Sigmoid colon (tissue), 7 donors: Measurements from ENCODE around the gene LAPTM5. TPM values are rescaled to one million over a fixed set of nuclear protein-coding genes. Genes with fewer than 3 reads are reported as not detected.

ENCODE experiments used
- DNase-seq: peaks from one replicate; pipeline ENCODE4 v3.0.0-alpha.2; 2019
- H3K27ac ChIP-seq, 4 donors: fragments of 200-600 bp; sonication (generic); one replicate each; pipeline ENCODE4 v1.5.1; 2016 to 2019; ENCODE audit warnings: mild to moderate bottlenecking in 1 of 4
- H3K27me3 ChIP-seq, 3 donors: fragments of 200-600 bp; sonication (generic); one replicate each; pipeline ENCODE4 v1.5.1; 2019; ENCODE audit warnings: mild to moderate bottlenecking in 1 of 3
- H3K36me3 ChIP-seq, 4 donors: fragments of 200-600 bp; sonication (generic); one replicate each; pipeline ENCODE4 v1.5.1; 2016 to 2019
- H3K4me1 ChIP-seq, 4 donors: fragments of 200-600 bp; sonication (generic); one replicate each; pipeline ENCODE4 v1.5.1; 2017 to 2019
- H3K4me3 ChIP-seq, 4 donors: fragments of 200-600 bp; sonication (generic); one replicate each; pipeline ENCODE4 v1.5.1; 2017 to 2019; ENCODE audit warnings: mild to moderate bottlenecking in 2 of 4, moderate library complexity in 1 of 4
- H3K9me3 ChIP-seq, 4 donors: fragments of 200-600 bp in 3 of 4; sonication (generic) in 3 of 4; one replicate each; pipeline versions ENCODE4 v1.5.1 to v1.6.1; 2013 to 2019
- EP300 ChIP-seq, 4 donors: sonication (generic); formaldehyde crosslinking; IDR thresholded peaks; one replicate each; pipeline ENCODE4 v1.6.1; 2017; ENCODE audit warnings: antibody characterized with exemption in 4 of 4
- POLR2A ChIP-seq, 2 donors: fragments of 450-650 bp; IDR thresholded peaks; one replicate each; pipeline ENCODE4 v1.6.1; 2016; ENCODE audit warnings: antibody characterized with exemption in 2 of 2, mild to moderate bottlenecking in 2 of 2, moderate library complexity in 2 of 2
- POLR2AphosphoS5 ChIP-seq, 4 donors: sonication (generic); formaldehyde crosslinking; IDR thresholded peaks; one replicate each; pipeline ENCODE4 v1.6.1; 2017; ENCODE audit warnings: antibody characterized with exemption in 4 of 4
- WGBS, 2 donors: extraction: QIAGEN DNeasy Blood & Tissue Kit; methylation state at CpG; one replicate each; pipeline ENCODE4 v1.1.7; 2013; 5-methylcytosine and 5-hydroxymethylcytosine counted together
- intact Hi-C: fragments of 100-400 bp; cut with DNase I; formaldehyde crosslinking; loops from one replicate; pipeline ENCODE4 v1.15.1; 2023
- polyA plus RNA-seq, 3 donors: library from polyadenylated mRNA; stranded (reverse); fragments of 200-250 nt; gene quantifications; one replicate each; pipeline ENCODE4 v1.2.3, GENCODE V29; 2013
- total RNA-seq, 4 donors: library from RNA; depleted of rRNA; stranded (reverse); fragments of >200 nt; gene quantifications; one replicate each; pipeline ENCODE4 v1.1.0, GENCODE V29; 2016
- TF ChIP-seq, protein P1 (sequence below), 4 experiments: fragments of 450-650 bp in 3 of 4; fragments of 200-600 bp in 1 of 4; IDR thresholded peaks; one replicate each; pipeline ENCODE4 v1.5.1; 2016 to 2019; ENCODE audit warnings: antibody characterized with exemption in 4 of 4, mild to moderate bottlenecking in 3 of 4, moderate library complexity in 2 of 4
- donor health status: healthy with polysubstance abuse.
- donor health status: Bipolar disorder and iron deficiency.
- donor health status: healthy.

The LAPTM5 gene
- total and polyA plus RNA-seq, 7 donors = 30.2 to 219 (median 47.4) TPM

DNA sequence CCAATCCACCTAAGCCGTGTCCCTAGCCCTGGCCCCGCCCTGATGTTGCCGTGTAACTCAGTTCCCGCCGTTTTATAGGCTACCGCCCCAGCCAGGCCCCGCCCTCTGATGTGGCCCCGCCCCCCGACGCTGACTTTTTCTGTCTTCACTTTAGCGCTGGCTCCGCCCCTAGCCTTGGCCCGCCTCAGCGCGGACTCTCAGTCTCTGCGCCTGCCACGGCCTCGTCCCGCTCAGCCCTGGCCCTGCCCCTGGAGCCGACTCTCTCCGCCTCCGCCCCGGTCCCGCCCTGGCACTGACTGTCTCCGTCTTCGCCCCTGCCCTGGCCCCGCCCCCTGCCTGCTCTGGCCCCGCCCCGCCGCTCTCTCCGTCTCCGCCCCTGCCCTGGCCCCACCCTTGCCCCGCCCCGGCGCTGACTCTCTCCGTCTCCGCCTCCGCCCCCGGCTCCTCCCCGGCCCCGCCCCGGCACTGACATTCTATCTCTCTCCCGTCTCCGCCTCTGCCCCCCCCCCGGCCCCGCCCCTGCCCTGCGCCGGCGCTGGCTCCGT lies 39.4 kb downstream of the LAPTM5 start:
- no peaks in the 10 kb centered on the region for H3K36me3 ChIP-seq
- intact Hi-C loops = no loop called here
- WGBS, 2 donors = 1 to 2% methylated on average over 49 to 50 of the region's 50 CpGs
- peak overlapping the region; percentile 98 to 99 (median 99) for H3K27ac ChIP-seq
- TF ChIP-seq POLR2AphosphoS5 (IDR thresholded peaks at IDR 0.05) = peak; percentile 19 to 76 (median 30)
- TF ChIP-seq, protein P1, sequence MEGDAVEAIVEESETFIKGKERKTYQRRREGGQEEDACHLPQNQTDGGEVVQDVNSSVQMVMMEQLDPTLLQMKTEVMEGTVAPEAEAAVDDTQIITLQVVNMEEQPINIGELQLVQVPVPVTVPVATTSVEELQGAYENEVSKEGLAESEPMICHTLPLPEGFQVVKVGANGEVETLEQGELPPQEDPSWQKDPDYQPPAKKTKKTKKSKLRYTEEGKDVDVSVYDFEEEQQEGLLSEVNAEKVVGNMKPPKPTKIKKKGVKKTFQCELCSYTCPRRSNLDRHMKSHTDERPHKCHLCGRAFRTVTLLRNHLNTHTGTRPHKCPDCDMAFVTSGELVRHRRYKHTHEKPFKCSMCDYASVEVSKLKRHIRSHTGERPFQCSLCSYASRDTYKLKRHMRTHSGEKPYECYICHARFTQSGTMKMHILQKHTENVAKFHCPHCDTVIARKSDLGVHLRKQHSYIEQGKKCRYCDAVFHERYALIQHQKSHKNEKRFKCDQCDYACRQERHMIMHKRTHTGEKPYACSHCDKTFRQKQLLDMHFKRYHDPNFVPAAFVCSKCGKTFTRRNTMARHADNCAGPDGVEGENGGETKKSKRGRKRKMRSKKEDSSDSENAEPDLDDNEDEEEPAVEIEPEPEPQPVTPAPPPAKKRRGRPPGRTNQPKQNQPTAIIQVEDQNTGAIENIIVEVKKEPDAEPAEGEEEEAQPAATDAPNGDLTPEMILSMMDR (IDR thresholded peaks at IDR 0.05) = no peak
- H3K27me3 ChIP-seq = no peaks in the 10 kb centered on the region
- peaks cover 0 to 5% (median 0%) of the 10 kb centered on the region in 4 donors for H3K9me3 ChIP-seq
- H3K4me1 ChIP-seq = peaks cover 0 to 14% (median 9%) of the 10 kb centered on the region in 4 donors
- peak overlapping the region; percentile 23 to 40 (median 33) for H3K4me3 ChIP-seq
- DNase-seq = peak; percentile 99

DNA sequence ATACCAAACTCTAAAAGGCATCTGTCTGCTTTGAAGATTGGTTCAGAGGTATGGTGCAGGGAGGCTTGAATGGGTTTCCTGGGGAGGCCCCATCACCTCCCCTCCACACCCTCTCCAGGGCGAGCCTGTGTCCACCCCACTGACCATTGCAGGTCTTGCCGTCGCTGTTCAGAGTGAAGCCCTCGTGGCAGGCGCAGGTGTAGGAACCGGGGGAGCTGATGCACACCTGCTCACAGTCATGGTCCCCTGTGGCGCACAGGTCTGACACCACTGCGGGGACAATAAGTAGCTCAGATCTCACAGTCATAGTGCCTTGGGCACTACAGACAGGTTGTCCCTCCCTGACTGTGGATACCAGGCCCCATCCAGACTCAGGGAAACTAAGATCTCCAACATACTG lies 40.9 kb downstream of the LAPTM5 start:
- WGBS, 2 donors = 97 to 98% methylated on average over 8 of the region's 8 CpGs
- Histone ChIP-seq H3K27ac (no peak overlapping the region), H3K9me3 (peaks cover 0 to 5% (median 0%) of the 10 kb centered on the region in 4 donors), H3K27me3 (no peaks in the 10 kb centered on the region), H3K4me1 (peaks cover 0 to 14% (median 9%) of the 10 kb centered on the region in 4 donors), H3K36me3 (no peaks in the 10 kb centered on the region), H3K4me3 (no peak overlapping the region)
- TF ChIP-seq POLR2A (IDR thresholded peaks at IDR 0.05) (no peak), POLR2AphosphoS5 (IDR thresholded peaks at IDR 0.05) (no peak), EP300 (IDR thresholded peaks at IDR 0.05) (no peak)
- TF ChIP-seq, protein P1 (IDR thresholded peaks at IDR 0.05) = no peak
- no peak for DNase-seq
- intact Hi-C loops = no loop called here

DNA sequence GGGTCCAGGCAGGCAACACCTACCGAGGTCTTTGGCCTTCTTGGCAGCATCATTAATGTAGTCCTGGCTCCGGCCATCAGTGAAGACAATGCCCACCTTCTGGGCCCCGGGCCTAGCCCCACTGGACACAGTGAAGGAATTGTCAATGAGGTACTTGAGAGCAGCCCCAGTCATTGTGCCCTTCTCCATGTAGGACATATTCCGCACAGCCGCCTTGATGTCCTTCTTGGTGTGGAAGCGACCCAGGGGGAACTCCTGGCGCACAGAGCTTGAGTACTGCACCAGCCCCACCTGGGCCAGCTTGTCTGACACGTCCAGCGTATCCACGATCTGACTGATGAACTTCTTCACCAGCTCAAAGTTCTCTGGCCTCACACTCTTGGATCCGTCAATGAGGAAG lies 41.7 kb downstream of the LAPTM5 start:
- 97 to 98% methylated on average over 11 of the region's 11 CpGs for WGBS, 2 donors
- H3K27ac ChIP-seq = no peak overlapping the region
- intact Hi-C loops = no loop called here
- H3K4me1 ChIP-seq = peaks cover 0 to 14% (median 9%) of the 10 kb centered on the region in 4 donors
- no peak overlapping the region for H3K4me3 ChIP-seq
- H3K27me3 ChIP-seq = no peaks in the 10 kb centered on the region
- no peak for TF ChIP-seq EP300 (IDR thresholded peaks at IDR 0.05)
- TF ChIP-seq POLR2AphosphoS5 (IDR thresholded peaks at IDR 0.05) = no peak
- no peak for TF ChIP-seq POLR2A (IDR thresholded peaks at IDR 0.05)
- TF ChIP-seq, protein P1 (IDR thresholded peaks at IDR 0.05) = no peak
- no peak for DNase-seq
- peaks cover 0 to 5% (median 0%) of the 10 kb centered on the region in 4 donors for H3K9me3 ChIP-seq
- no peaks in the 10 kb centered on the region for H3K36me3 ChIP-seq

DNA sequence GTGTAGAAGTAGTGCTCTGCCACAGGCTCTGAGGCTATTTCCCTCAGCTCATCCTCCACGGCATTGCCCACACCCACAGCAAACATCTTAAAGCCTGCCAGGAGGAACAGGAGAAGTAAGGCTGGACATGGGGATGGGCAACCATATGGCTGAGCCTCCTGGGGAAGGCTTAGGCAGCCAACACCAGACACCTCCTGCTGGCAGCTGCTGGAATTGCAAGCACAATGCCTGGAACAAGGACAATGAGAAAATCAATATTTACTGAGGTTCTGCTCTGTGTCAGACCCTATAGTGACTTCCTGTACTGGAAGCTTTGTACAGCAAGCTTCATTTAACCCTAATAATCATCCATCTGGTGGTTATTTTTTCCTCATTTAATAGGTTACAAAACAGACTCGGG lies 42.4 kb downstream of the LAPTM5 start:
- no peaks in the 10 kb centered on the region for H3K36me3 ChIP-seq
- no peaks in the 10 kb centered on the region for H3K27me3 ChIP-seq
- intact Hi-C loops = no loop called here
- no peak for DNase-seq
- no peak for TF ChIP-seq POLR2AphosphoS5 (IDR thresholded peaks at IDR 0.05)
- no peak for TF ChIP-seq POLR2A (IDR thresholded peaks at IDR 0.05)
- no peak for TF ChIP-seq EP300 (IDR thresholded peaks at IDR 0.05)
- TF ChIP-seq, protein P1 (IDR thresholded peaks at IDR 0.05) = peak in 1 of 4 experiments; percentile 18
- peaks cover 0 to 14% (median 9%) of the 10 kb centered on the region in 4 donors for H3K4me1 ChIP-seq
- H3K4me3 ChIP-seq = no peak overlapping the region
- 74 to 94% methylated on average over 2 of the region's 2 CpGs for WGBS, 2 donors
- no peak overlapping the region for H3K27ac ChIP-seq
- H3K9me3 ChIP-seq = peaks cover 0 to 5% (median 0%) of the 10 kb centered on the region in 4 donors
